Ectodermal cell (in vitro differentiated cells): Measurements from ENCODE around the gene DDRGK1.

ENCODE experiments used
- H3K27ac ChIP-seq: 2 replicates; pipeline ENCODE4 v1.7.0; 2013; ENCODE audit warnings: mild to moderate bottlenecking, low read depth, low read length; ENCODE audit not compliant: insufficient read depth, poor library complexity, severe bottlenecking
- H3K27me3 ChIP-seq: 2 replicates; pipeline ENCODE4 v1.7.0; 2013; ENCODE audit warnings: mild to moderate bottlenecking, low read length; ENCODE audit not compliant: insufficient read depth, control insufficient read depth, poor library complexity, severe bottlenecking
- H3K36me3 ChIP-seq: one replicate; pipeline ENCODE4 v1.7.0; 2013; ENCODE audit warnings: low read length; ENCODE audit not compliant: control insufficient read depth, insufficient read depth
- H3K4me1 ChIP-seq: one replicate; pipeline ENCODE4 v1.7.0; 2013; ENCODE audit warnings: low read length; ENCODE audit not compliant: control insufficient read depth, insufficient read depth
- H3K4me3 ChIP-seq: 2 replicates; pipeline ENCODE4 v1.7.0; 2013; ENCODE audit warnings: low read depth, low read length, control low read depth; ENCODE audit not compliant: insufficient read depth
- H3K9me3 ChIP-seq: 2 replicates; pipeline ENCODE4 v1.7.0; 2013; ENCODE audit warnings: mild to moderate bottlenecking, low read length, moderate library complexity; ENCODE audit not compliant: control insufficient read depth
- WGBS, 2 experiments: methylation state at CpG; one replicate each; pipeline ENCODE4 v1.1.7; 2013; ENCODE audit warnings: missing lambda C conversion rate in 2 of 2; 5-methylcytosine and 5-hydroxymethylcytosine counted together

DDRGK1 gene

GRCh38 chr20:3227506-3227905 lies 23.0 kb upstream of the DDRGK1 start:
- Histone ChIP-seq H3K4me3 (no peak overlapping the region), H3K27me3 (no peaks in the 10 kb centered on the region), H3K4me1 (no peaks in the 10 kb centered on the region), H3K36me3 (no peaks in the 10 kb centered on the region), H3K27ac (no peak overlapping the region), H3K9me3 (no peaks in the 10 kb centered on the region)
- WGBS, 2 experiments = 87 to 88% methylated on average over 7 of the region's 7 CpGs

DNA sequence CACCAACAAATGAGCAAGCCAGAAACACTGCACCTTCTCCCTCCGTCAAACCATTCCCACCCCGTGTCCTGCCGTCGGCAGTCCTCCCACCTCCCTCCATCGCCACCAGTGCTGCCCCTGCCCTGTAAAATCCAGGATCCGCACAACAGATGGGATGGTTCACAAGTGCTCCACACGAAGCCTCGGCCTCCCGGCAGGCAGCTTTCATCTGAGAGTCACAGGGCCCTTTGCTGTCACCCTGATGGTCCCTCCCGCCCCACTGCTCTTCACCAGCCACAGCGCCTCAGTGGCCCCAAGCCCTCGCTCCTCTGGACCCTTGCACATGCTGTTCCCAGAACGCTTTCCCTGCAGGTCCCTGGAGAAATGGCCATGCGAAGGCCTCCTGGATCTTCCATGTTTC lies 22.4 kb upstream of the DDRGK1 start:
- H3K36me3 ChIP-seq = no peaks in the 10 kb centered on the region
- WGBS, 2 experiments = 94% methylated on average over 14 of the region's 14 CpGs

DNA sequence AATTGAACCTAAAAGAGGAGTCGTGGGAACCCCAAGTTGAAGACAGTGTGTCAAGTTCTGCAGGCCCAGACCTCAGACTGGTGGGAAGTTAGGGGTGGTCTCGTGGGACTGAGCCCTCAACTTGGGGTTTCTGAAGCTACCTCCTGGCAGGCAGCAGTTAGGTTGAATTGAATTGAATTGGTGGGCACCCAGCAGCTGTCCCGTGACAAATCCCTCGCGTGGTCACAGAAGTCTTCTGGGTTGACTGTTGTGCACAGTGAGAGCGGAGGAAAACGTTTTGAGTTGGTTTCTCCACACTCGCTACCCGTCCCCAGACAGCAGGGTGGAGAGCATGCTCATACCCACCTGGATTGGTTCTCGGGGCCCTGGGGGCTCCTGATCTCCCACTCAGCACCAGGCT lies 21.6 kb upstream of the DDRGK1 start:
- no peaks in the 10 kb centered on the region for H3K36me3 ChIP-seq
- H3K27ac ChIP-seq = no peak overlapping the region
- H3K9me3 ChIP-seq = no peaks in the 10 kb centered on the region
- 93 to 95% methylated on average over 10 of the region's 10 CpGs for WGBS, 2 experiments
- H3K4me3 ChIP-seq = no peak overlapping the region
- no peaks in the 10 kb centered on the region for H3K27me3 ChIP-seq
- H3K4me1 ChIP-seq = no peaks in the 10 kb centered on the region

More for the DNA sequence above, 22.4 kb upstream of the DDRGK1 start:
- no peaks in the 10 kb centered on the region for H3K27me3 ChIP-seq
- H3K9me3 ChIP-seq = no peaks in the 10 kb centered on the region
- H3K4me1 ChIP-seq = no peaks in the 10 kb centered on the region
- no peak overlapping the region for H3K27ac ChIP-seq
- H3K4me3 ChIP-seq = no peak overlapping the region

DNA sequence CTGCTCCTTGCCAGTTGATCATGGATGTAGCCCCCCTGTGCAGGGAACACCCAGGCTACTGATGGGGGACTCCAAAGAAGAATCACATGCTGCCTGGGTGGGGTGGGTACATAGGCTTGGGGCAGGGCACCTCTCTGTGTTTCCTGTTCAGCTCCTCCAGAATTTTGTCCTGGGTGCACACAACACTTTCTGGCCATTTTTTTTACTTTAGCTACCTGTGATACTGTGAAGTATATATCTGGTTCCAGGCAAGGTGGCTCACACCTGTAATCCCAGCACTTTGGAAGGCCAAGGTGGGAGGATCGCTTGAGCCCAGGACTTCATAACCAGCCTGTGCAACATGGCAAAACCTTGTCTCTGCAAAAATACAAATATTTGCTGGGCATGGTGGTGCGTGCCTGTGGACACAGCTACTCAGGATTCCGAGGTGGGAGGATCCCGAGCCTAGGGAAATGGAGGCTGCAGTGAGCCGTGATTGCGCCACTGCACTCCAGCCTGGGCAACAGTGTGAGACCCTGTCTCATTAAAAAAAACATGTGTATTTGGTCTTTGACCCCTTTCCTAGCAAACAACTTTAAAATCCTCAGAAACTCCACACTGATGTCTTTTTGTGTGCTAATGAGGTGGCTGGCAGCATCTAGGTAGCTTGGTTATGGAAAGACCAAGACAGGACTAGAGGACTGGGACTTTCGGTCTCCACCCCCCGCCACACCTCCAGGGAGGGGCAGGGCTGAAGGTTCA lies 20.4 kb upstream of the DDRGK1 start:
- Histone ChIP-seq H3K27ac (no peak overlapping the region), H3K36me3 (peaks cover 8% of the 10 kb centered on the region), H3K4me3 (no peak overlapping the region), H3K27me3 (no peaks in the 10 kb centered on the region), H3K9me3 (no peaks in the 10 kb centered on the region), H3K4me1 (no peaks in the 10 kb centered on the region)
- WGBS, 2 experiments = 95% methylated on average over 8 of the region's 8 CpGs

GRCh38 chr20:3223994-3224680 lies 19.7 kb upstream of the DDRGK1 start:
- H3K4me3 ChIP-seq = no peak overlapping the region

GRCh38 chr20:3223651-3223993 lies 19.1 kb upstream of the DDRGK1 start:
- H3K36me3 ChIP-seq = peaks cover 10% of the 10 kb centered on the region

More at GRCh38 chr20:3223994-3224680, 19.7 kb upstream of the DDRGK1 start:
- Histone ChIP-seq H3K9me3 (no peaks in the 10 kb centered on the region), H3K4me1 (no peaks in the 10 kb centered on the region), H3K27ac (no peak overlapping the region), H3K27me3 (no peaks in the 10 kb centered on the region), H3K36me3 (peaks cover 10% of the 10 kb centered on the region)
- WGBS, 2 experiments = 92 to 94% methylated on average over 20 of the region's 20 CpGs

GRCh38 chr20:3222635-3223600 lies 18.4 kb upstream of the DDRGK1 start:
- Histone ChIP-seq H3K4me1 (no peaks in the 10 kb centered on the region), H3K9me3 (no peaks in the 10 kb centered on the region), H3K36me3 (peaks cover 10% of the 10 kb centered on the region), H3K4me3 (no peak overlapping the region), H3K27ac (no peak overlapping the region), H3K27me3 (no peaks in the 10 kb centered on the region)
- 86 to 87% methylated on average over 25 of the region's 25 CpGs for WGBS, 2 experiments

More at GRCh38 chr20:3223651-3223993, 19.1 kb upstream of the DDRGK1 start:
- no peak overlapping the region for H3K27ac ChIP-seq
- 92 to 94% methylated on average over 6 of the region's 6 CpGs for WGBS, 2 experiments
- H3K4me1 ChIP-seq = no peaks in the 10 kb centered on the region
- H3K27me3 ChIP-seq = no peaks in the 10 kb centered on the region
- H3K4me3 ChIP-seq = no peak overlapping the region
- H3K9me3 ChIP-seq = no peaks in the 10 kb centered on the region

DNA sequence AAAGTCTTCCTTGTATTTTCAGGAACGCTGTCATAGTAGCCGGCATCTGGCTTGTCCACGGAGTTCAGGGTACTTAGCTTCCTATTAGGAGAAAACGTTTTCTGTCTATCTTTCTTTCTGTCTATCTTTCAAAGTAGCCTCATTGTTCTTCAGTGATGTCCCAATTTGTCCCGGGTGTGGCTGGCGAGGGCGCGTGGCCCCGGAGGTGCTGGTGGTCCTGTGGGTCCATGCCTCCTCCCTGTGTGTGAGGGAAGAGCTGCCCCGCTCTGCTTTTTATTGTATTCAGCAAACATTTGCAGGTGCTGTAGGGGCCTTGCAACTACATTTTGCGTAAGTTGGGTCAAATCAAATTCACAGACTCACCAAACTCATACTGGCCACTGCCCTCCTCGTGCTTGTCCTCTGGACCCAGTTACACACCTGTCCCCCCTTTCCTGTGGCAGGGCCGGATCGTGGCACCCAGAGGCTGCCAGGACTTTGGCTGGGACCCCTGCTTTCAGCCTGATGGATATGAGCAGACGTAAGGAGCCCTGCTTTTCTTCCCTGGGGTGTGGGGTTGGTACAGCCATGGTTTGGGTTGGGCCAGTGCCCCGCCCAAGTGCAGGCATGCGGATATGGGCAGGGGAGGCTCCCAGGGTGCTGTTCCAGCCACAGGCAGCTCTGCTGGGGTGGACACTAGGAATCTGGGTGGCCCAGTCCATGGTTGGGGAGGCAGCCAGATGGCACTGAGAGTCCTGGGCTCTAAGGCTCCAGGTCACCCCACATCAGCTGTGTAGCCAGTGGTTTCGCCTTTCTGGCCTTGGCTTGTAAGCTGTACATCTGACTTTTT lies 17.1 kb upstream of the DDRGK1 start:
- Histone ChIP-seq H3K27me3 (no peaks in the 10 kb centered on the region), H3K27ac (no peak overlapping the region), H3K4me3 (no peak overlapping the region), H3K36me3 (peaks cover 10% of the 10 kb centered on the region), H3K9me3 (no peaks in the 10 kb centered on the region), H3K4me1 (no peaks in the 10 kb centered on the region)
- WGBS, 2 experiments = 94% methylated on average over 18 of the region's 18 CpGs

GRCh38 chr20:3218307-3218988 lies 14.0 kb upstream of the DDRGK1 start:
- H3K27ac ChIP-seq = no peak overlapping the region
- H3K27me3 ChIP-seq = no peaks in the 10 kb centered on the region
- WGBS, 2 experiments = 25 to 28% methylated on average over 29 to 30 of the region's 30 CpGs
- peaks cover 22% of the 10 kb centered on the region for H3K36me3 ChIP-seq
- H3K4me3 ChIP-seq = no peak overlapping the region
- no peaks in the 10 kb centered on the region for H3K9me3 ChIP-seq
- no peaks in the 10 kb centered on the region for H3K4me1 ChIP-seq
